RWPE2 (cell line): ENCODE data around the gene SLBP.

Experiments used
- ATAC-seq: fragments of 200-7000 bp; cut with Tn5 transposase; 3 replicates; pipeline ENCODE4 v1.9.1; 2021; ENCODE audit warnings: low read depth
- DNase-seq: peaks from one replicate; pipeline ENCODE4 v3.0.0-alpha.2; 2020; ENCODE audit warnings: low spot score
- H3K27ac ChIP-seq: fragments of 450-650 bp; 2 replicates; pipeline ENCODE4 v1.5.1; 2017; ENCODE audit warnings: mild to moderate bottlenecking; ENCODE audit not compliant: poor library complexity, severe bottlenecking
- H3K27me3 ChIP-seq: fragments of 250-450 bp; sonication (Bioruptor Pico); 2 replicates; pipeline ENCODE4 v1.5.1; 2021; ENCODE audit warnings: mild to moderate bottlenecking, moderate library complexity; ENCODE audit not compliant: insufficient read depth, poor library complexity, severe bottlenecking
- H3K36me3 ChIP-seq: fragments of 250-450 bp; sonication (Bioruptor Pico); 2 replicates; pipeline ENCODE4 v1.5.1; 2020; ENCODE audit warnings: low read depth, mild to moderate bottlenecking, moderate library complexity
- H3K4me1 ChIP-seq: fragments of 250-450 bp; sonication (Bioruptor Pico); 2 replicates; pipeline ENCODE4 v1.5.1; 2021; ENCODE audit warnings: mild to moderate bottlenecking, moderate library complexity; ENCODE audit not compliant: insufficient read depth, poor library complexity, severe bottlenecking
- H3K4me3 ChIP-seq: fragments of 250-450 bp; sonication (Bioruptor Pico); 2 replicates; pipeline ENCODE4 v1.5.1; 2021; ENCODE audit warnings: mild to moderate bottlenecking, moderate library complexity; ENCODE audit not compliant: severe bottlenecking
- H3K9me3 ChIP-seq: fragments of 250-450 bp; sonication (Bioruptor Pico); 2 replicates; pipeline ENCODE4 v1.5.1; 2021; ENCODE audit warnings: mild to moderate bottlenecking, moderate library complexity; ENCODE audit not compliant: severe bottlenecking
- TF ChIP-seq, protein P1 (sequence below): fragments of 450-650 bp; IDR thresholded peaks from one replicate; pipeline ENCODE4 v1.5.1; 2017; ENCODE audit warnings: mild to moderate bottlenecking, moderate library complexity; ENCODE audit not compliant: poor library complexity, severe bottlenecking

Gene SLBP

DNA sequence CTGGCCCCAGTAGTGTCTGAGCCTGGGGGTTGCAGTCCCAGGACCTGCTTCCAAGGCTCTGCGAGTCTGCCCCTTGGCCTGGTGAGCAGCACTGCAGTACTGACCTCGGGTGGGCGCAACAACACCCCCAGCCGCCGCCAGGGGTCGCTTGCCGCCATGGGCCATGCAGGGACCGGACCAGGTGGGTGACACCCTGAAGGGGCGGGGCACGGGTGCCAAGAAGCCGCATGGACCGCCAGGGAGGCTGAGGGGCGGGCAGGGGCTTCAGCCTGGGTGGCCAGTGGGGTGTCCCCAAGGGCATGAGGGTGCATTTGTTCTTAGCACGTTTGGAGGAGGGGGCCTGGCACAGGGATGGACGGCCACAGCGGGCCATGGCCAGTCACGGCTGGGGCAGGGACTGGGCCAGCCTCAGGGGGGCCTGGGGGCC is 34.2 kb upstream of the SLBP start:
- TF ChIP-seq, protein P1, sequence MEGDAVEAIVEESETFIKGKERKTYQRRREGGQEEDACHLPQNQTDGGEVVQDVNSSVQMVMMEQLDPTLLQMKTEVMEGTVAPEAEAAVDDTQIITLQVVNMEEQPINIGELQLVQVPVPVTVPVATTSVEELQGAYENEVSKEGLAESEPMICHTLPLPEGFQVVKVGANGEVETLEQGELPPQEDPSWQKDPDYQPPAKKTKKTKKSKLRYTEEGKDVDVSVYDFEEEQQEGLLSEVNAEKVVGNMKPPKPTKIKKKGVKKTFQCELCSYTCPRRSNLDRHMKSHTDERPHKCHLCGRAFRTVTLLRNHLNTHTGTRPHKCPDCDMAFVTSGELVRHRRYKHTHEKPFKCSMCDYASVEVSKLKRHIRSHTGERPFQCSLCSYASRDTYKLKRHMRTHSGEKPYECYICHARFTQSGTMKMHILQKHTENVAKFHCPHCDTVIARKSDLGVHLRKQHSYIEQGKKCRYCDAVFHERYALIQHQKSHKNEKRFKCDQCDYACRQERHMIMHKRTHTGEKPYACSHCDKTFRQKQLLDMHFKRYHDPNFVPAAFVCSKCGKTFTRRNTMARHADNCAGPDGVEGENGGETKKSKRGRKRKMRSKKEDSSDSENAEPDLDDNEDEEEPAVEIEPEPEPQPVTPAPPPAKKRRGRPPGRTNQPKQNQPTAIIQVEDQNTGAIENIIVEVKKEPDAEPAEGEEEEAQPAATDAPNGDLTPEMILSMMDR: peak; percentile 82
- Histone ChIP-seq H3K27me3 (no peaks in the 10 kb centered on the region), H3K4me3 (no peak overlapping the region), H3K4me1 (no peaks in the 10 kb centered on the region), H3K36me3 (peaks cover 26% of the 10 kb centered on the region), H3K27ac (no peak overlapping the region), H3K9me3 (no peaks in the 10 kb centered on the region)
- ATAC-seq (peak; percentile 63), DNase-seq (no peak)

DNA sequence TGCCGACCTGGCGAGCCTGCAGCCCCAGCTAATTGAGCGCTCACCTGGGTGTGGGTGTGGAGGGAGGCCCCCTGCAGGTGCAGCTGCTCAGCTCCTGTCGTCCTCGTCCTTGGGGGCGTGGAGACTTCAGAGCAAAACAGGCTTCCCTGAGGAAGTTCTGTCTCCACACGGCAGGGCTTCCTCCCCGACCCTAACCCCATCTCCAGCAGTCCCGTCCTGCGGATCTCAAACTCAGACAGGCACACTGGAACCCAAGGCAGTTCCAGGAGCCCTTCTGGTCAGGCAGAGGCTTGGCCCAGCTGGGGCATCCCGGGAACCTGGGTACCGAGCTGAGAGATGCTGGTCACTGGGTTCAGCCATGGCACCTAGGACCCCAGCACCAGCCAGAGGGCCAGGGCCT is 33.6 kb upstream of the SLBP start:
- no peaks in the 10 kb centered on the region for H3K9me3 ChIP-seq
- DNase-seq (no peak), ATAC-seq (no peak)
- H3K4me1 ChIP-seq: no peaks in the 10 kb centered on the region
- TF ChIP-seq, protein P1: no peak
- peaks cover 32% of the 10 kb centered on the region for H3K36me3 ChIP-seq
- H3K4me3 ChIP-seq: no peak overlapping the region
- no peaks in the 10 kb centered on the region for H3K27me3 ChIP-seq
- no peak overlapping the region for H3K27ac ChIP-seq

DNA sequence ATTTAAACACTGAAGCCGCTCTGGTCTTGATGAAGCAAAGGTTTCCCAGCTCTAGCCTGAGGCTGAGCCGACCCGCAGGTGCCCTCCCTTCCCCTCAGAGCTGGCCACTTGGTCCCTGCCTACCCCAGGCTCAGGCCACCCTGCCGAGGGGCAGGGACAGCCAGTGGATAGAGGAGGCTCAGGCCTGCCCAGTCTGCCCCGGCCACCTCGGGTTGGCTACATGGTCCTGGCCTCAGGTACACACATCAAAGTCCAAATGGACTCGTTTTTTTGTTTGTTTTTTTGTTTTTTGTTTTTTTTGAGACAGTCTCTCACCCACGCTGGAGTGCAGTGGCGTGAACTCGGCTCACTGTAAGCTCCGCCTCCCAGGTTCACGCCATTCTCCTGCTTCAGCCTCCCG is 33.0 kb upstream of the SLBP start:
- Histone ChIP-seq H3K9me3 (no peaks in the 10 kb centered on the region), H3K4me3 (no peak overlapping the region), H3K36me3 (peaks cover 37% of the 10 kb centered on the region), H3K27ac (no peak overlapping the region), H3K4me1 (no peaks in the 10 kb centered on the region), H3K27me3 (no peaks in the 10 kb centered on the region)
- no peak for DNase-seq
- TF ChIP-seq, protein P1: no peak
- no peak for ATAC-seq

DNA sequence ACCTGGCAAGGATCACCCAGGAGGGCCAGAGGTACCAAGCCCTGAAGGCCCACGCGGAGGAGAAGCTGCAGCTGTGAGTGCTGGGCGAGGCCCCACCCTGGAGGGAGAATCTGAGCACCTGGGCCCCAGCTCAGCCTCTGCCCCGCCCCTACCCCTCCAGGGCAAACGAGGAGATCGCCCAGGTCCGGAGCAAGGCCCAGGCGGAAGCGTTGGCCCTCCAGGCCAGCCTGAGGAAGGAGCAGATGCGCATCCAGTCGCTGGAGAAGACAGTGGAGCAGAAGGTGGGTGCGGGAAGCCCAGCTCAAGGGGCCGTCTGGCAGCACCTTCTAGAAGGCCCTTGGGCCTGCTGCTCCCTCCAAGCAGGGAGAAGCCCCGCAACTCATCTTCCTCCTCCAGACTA is 32.4 kb upstream of the SLBP start:
- Histone ChIP-seq H3K27me3 (no peaks in the 10 kb centered on the region), H3K4me1 (no peaks in the 10 kb centered on the region), H3K9me3 (no peaks in the 10 kb centered on the region), H3K27ac (no peak overlapping the region), H3K36me3 (peaks cover 42% of the 10 kb centered on the region), H3K4me3 (no peak overlapping the region)
- TF ChIP-seq, protein P1: no peak
- DNase-seq (no peak), ATAC-seq (no peak)

DNA sequence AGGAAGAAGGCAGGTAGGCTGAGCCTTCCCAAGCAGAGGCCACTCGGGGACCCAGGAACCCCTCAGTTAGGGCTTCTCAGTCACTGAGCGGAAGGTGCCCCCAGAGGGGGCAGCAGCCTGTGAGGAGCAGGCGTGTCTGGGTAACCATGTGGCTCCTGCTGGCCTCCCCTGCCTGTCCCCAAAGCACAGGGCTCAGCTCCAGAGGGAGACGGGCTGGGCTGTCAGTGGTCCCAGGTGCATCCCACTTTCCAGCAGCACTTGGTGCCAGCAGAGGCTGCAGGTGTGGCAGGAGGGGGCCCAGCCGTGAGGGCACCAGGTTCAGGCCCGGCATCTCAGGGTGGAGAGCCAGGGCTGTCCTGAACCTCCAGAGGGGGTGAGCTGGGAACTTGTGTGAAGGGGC is 31.9 kb upstream of the SLBP start:
- TF ChIP-seq, protein P1: no peak
- no peak for ATAC-seq
- H3K27ac ChIP-seq: no peak overlapping the region
- peaks cover 47% of the 10 kb centered on the region for H3K36me3 ChIP-seq
- H3K4me1 ChIP-seq: no peaks in the 10 kb centered on the region
- DNase-seq: no peak
- H3K27me3 ChIP-seq: no peaks in the 10 kb centered on the region
- H3K9me3 ChIP-seq: no peaks in the 10 kb centered on the region
- no peak overlapping the region for H3K4me3 ChIP-seq
